HEK293 (cell line): ENCODE results near the gene DOCK1.

Experiments
- CTCF ChIA-PET: fragments of 350-600 bp; formaldehyde crosslinking; extraction: SDS; loops from one replicate; lab custom pipeline; 2021; ENCODE audit warnings: antibody characterized with exemption; lab: Yijun Ruan, JAX
- POLR2A ChIA-PET: fragments of 300-600 bp; formaldehyde crosslinking; extraction: SDS; loops from one replicate; lab custom pipeline; 2020; ENCODE audit warnings: antibody characterized with exemption, inconsistent platforms; lab: Yijun Ruan, JAX
- H3K27ac ChIP-seq: fragments of 200-500 bp; sonication (Bioruptor generic); 2 replicates; pipeline ENCODE4 v1.5.1; 2014; ENCODE audit warnings: low read depth, low read length, control low read depth, inconsistent platforms; ENCODE audit errors: extremely low read depth
- H3K36me3 ChIP-seq, 2 experiments: fragments of 200-500 bp in 1 of 2; sonication (Bioruptor generic) in 1 of 2; 1 replicate in 1 of 2; 2 replicates in 1 of 2; pipeline ENCODE4 v1.5.1; 2014 to 2017; ENCODE audit warnings: inconsistent platforms in 2 of 2, low read length in 2 of 2; ENCODE audit not compliant: control insufficient read depth in 2 of 2, insufficient read depth in 1 of 2
- H3K4me1 ChIP-seq: fragments of 200-500 bp; sonication (Bioruptor generic); 2 replicates; pipeline ENCODE4 v1.5.1; 2014; ENCODE audit warnings: mild to moderate bottlenecking, low read length, inconsistent platforms; ENCODE audit not compliant: control insufficient read depth, insufficient read depth
- H3K4me3 ChIP-seq: 2 replicates; pipeline ENCODE4 v1.5.1; 2011; ENCODE audit warnings: low read depth, mild to moderate bottlenecking, control low read depth, low read length, moderate library complexity
- H3K9me3 ChIP-seq: fragments of 200-500 bp; sonication (Bioruptor generic); 2 replicates; pipeline ENCODE4 v1.5.1; 2014; ENCODE audit warnings: low read depth, low read length, inconsistent platforms; ENCODE audit not compliant: control insufficient read depth, insufficient read depth
- EGR2 ChIP-seq: fragments of 450-650 bp; formaldehyde crosslinking; IDR thresholded peaks from 2 replicates; pipeline ENCODE4 v1.5.1; 2016; ENCODE audit warnings: low read depth, missing biosample characterization, missing genetic modification characterization
- KLF10 ChIP-seq: fragments of 450-650 bp; IDR thresholded peaks from 2 replicates; pipeline ENCODE4 v1.5.1; 2018; ENCODE audit warnings: missing biosample characterization, mild to moderate bottlenecking, missing genetic modification characterization
- YY2 ChIP-seq: fragments of 450-650 bp; formaldehyde crosslinking; IDR thresholded peaks from 2 replicates; pipeline ENCODE4 v1.5.1; 2016; ENCODE audit warnings: missing biosample characterization, missing genetic modification characterization
- ZNF121 ChIP-seq: fragments of 450-650 bp; formaldehyde crosslinking; IDR thresholded peaks from 2 replicates; pipeline ENCODE4 v1.5.1; 2016; ENCODE audit warnings: missing biosample characterization, missing genetic modification characterization
- ZNF311 ChIP-seq: fragments of 450-650 bp; formaldehyde crosslinking; IDR thresholded peaks from 2 replicates; pipeline ENCODE4 v1.5.1; 2017; ENCODE audit warnings: missing biosample characterization, missing genetic modification characterization, borderline replicate concordance
- ZNF324 ChIP-seq: fragments of 450-650 bp; formaldehyde crosslinking; IDR thresholded peaks from 2 replicates; pipeline ENCODE4 v1.5.1; 2016; ENCODE audit warnings: missing biosample characterization, missing genetic modification characterization
- ZNF394 ChIP-seq: fragments of 450-650 bp; formaldehyde crosslinking; IDR thresholded peaks from 2 replicates; pipeline ENCODE4 v1.5.1; 2016; ENCODE audit warnings: missing biosample characterization, missing genetic modification characterization, mild to moderate bottlenecking, moderate library complexity, borderline replicate concordance
- ZNF404 ChIP-seq: fragments of 450-650 bp; formaldehyde crosslinking; IDR thresholded peaks from 2 replicates; pipeline ENCODE4 v1.5.1; 2017; ENCODE audit warnings: missing biosample characterization, missing genetic modification characterization
- ZNF426 ChIP-seq: fragments of 450-650 bp; formaldehyde crosslinking; IDR thresholded peaks from 2 replicates; pipeline ENCODE4 v1.5.1; 2017; ENCODE audit warnings: missing biosample characterization, missing genetic modification characterization, mild to moderate bottlenecking, inconsistent platforms, moderate library complexity
- ZNF48 ChIP-seq: fragments of 450-650 bp; formaldehyde crosslinking; IDR thresholded peaks from 2 replicates; pipeline ENCODE4 v1.5.1; 2016; ENCODE audit warnings: missing biosample characterization, missing genetic modification characterization
- ZNF510 ChIP-seq: fragments of 450-650 bp; formaldehyde crosslinking; IDR thresholded peaks from 2 replicates; pipeline ENCODE4 v1.5.1; 2018; ENCODE audit warnings: mild to moderate bottlenecking, missing genetic modification characterization, missing biosample characterization; ENCODE audit not compliant: insufficient replicate concordance
- ZNF549 ChIP-seq: fragments of 450-650 bp; IDR thresholded peaks from 2 replicates; pipeline ENCODE4 v1.5.1; 2018; ENCODE audit warnings: missing biosample characterization, missing genetic modification characterization, mild to moderate bottlenecking, inconsistent platforms, moderate library complexity
- ZNF600 ChIP-seq: fragments of 450-650 bp; formaldehyde crosslinking; IDR thresholded peaks from 2 replicates; pipeline ENCODE4 v1.5.1; 2016; ENCODE audit warnings: missing biosample characterization, missing genetic modification characterization
- ZNF837 ChIP-seq: fragments of 450-650 bp; formaldehyde crosslinking; IDR thresholded peaks from 2 replicates; pipeline ENCODE4 v1.5.1; 2016; ENCODE audit warnings: missing biosample characterization, missing genetic modification characterization
- ZSCAN23 ChIP-seq: fragments of 450-650 bp; formaldehyde crosslinking; IDR thresholded peaks from 2 replicates; pipeline ENCODE4 v1.5.1; 2016; ENCODE audit warnings: missing biosample characterization, missing genetic modification characterization
- TF ChIP-seq, protein P1 (sequence below): fragments of 450-650 bp; formaldehyde crosslinking; IDR thresholded peaks from 2 replicates; pipeline ENCODE4 v1.5.1; 2016; ENCODE audit warnings: missing biosample characterization, missing genetic modification characterization
- TF ChIP-seq, protein P2 (sequence below): fragments of 450-650 bp; formaldehyde crosslinking; IDR thresholded peaks from 2 replicates; pipeline ENCODE4 v1.5.1; 2017; ENCODE audit warnings: missing biosample characterization, missing genetic modification characterization
- TF ChIP-seq, protein P3 (sequence below): fragments of 450-650 bp; formaldehyde crosslinking; IDR thresholded peaks from 2 replicates; pipeline ENCODE4 v1.5.1; 2016; ENCODE audit warnings: missing biosample characterization, missing genetic modification characterization
- TF ChIP-seq, protein P4 (sequence below): fragments of 450-650 bp; IDR thresholded peaks from 2 replicates; pipeline ENCODE4 v1.5.1; 2018; ENCODE audit warnings: missing biosample characterization, mild to moderate bottlenecking, missing genetic modification characterization
- TF ChIP-seq, protein P5 (sequence below): fragments of 450-650 bp; formaldehyde crosslinking; IDR thresholded peaks from 2 replicates; pipeline ENCODE4 v1.5.1; 2017; ENCODE audit warnings: missing biosample characterization, missing genetic modification characterization

The DOCK1 gene

DNA sequence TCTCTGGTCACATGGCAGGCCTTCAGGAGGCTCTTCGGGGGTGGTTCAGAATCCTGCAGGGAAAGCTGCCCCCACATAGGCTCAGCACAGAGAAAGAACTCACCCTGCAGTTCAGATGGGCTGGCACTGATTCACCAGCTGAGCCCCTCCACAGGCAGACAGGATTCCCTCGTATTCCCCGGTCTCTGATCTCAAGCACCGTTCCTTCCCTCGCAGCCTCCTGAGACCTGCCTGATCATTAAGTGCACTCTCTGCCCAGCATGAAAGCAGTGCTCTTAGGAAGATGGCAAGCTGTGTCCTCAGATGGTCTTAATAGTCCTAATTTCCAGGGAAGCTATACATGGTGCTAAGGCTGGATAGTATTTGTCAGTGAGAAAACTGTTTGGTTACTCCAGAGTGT, 565.7 kb downstream of the DOCK1 start:
- ChIA-PET POLR2A (interaction anchor here (0.6 kb wide), 1 partner anchor 37 kb away, joined by 4 read pairs; no protein-coding TSS in a partner anchor), CTCF (interaction anchor here (0.9 kb wide), 1 partner anchor 617 kb away, joined by 3 read pairs; no protein-coding TSS in a partner anchor)
- no peaks in the 10 kb centered on the region for H3K4me1 ChIP-seq
- no peaks in the 10 kb centered on the region for H3K9me3 ChIP-seq
- no peak overlapping the region for H3K27ac ChIP-seq
- TF ChIP-seq, protein P1, sequence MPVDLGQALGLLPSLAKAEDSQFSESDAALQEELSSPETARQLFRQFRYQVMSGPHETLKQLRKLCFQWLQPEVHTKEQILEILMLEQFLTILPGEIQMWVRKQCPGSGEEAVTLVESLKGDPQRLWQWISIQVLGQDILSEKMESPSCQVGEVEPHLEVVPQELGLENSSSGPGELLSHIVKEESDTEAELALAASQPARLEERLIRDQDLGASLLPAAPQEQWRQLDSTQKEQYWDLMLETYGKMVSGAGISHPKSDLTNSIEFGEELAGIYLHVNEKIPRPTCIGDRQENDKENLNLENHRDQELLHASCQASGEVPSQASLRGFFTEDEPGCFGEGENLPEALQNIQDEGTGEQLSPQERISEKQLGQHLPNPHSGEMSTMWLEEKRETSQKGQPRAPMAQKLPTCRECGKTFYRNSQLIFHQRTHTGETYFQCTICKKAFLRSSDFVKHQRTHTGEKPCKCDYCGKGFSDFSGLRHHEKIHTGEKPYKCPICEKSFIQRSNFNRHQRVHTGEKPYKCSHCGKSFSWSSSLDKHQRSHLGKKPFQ: no peak
- no peak for TF ChIP-seq ZNF324
- TF ChIP-seq ZNF311 (tag by site-specific recombination): no peak
- no peak for TF ChIP-seq ZNF510 (tag by site-specific recombination)
- no peak for TF ChIP-seq ZSCAN23 (tag by site-specific recombination)
- no peak for TF ChIP-seq ZNF121 (tag by site-specific recombination)
- TF ChIP-seq KLF10 (tag by site-specific recombination): no peak
- TF ChIP-seq, protein P2, sequence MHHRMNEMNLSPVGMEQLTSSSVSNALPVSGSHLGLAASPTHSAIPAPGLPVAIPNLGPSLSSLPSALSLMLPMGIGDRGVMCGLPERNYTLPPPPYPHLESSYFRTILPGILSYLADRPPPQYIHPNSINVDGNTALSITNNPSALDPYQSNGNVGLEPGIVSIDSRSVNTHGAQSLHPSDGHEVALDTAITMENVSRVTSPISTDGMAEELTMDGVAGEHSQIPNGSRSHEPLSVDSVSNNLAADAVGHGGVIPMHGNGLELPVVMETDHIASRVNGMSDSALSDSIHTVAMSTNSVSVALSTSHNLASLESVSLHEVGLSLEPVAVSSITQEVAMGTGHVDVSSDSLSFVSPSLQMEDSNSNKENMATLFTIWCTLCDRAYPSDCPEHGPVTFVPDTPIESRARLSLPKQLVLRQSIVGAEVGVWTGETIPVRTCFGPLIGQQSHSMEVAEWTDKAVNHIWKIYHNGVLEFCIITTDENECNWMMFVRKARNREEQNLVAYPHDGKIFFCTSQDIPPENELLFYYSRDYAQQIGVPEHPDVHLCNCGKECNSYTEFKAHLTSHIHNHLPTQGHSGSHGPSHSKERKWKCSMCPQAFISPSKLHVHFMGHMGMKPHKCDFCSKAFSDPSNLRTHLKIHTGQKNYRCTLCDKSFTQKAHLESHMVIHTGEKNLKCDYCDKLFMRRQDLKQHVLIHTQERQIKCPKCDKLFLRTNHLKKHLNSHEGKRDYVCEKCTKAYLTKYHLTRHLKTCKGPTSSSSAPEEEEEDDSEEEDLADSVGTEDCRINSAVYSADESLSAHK (tag by site-specific recombination): no peak
- no peak for TF ChIP-seq ZNF404 (tag by site-specific recombination)
- TF ChIP-seq YY2: no peak
- TF ChIP-seq, protein P3, sequence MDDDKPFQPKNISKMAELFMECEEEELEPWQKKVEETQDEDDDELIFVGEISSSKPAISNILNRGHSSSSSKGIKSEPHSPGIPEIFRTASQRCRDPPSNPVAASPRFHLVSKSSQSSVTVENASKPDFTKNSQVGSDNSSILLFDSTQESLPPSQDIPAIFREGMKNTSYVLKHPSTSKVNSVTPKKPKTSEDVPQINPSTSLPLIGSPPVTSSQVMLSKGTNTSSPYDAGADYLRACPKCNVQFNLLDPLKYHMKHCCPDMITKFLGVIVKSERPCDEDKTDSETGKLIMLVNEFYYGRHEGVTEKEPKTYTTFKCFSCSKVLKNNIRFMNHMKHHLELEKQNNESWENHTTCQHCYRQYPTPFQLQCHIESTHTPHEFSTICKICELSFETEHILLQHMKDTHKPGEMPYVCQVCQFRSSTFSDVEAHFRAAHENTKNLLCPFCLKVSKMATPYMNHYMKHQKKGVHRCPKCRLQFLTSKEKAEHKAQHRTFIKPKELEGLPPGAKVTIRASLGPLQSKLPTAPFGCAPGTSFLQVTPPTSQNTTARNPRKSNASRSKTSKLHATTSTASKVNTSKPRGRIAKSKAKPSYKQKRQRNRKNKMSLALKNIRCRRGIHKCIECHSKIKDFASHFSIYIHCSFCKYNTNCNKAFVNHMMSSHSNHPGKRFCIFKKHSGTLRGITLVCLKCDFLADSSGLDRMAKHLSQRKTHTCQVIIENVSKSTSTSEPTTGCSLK: no peak
- TF ChIP-seq, protein P4, sequence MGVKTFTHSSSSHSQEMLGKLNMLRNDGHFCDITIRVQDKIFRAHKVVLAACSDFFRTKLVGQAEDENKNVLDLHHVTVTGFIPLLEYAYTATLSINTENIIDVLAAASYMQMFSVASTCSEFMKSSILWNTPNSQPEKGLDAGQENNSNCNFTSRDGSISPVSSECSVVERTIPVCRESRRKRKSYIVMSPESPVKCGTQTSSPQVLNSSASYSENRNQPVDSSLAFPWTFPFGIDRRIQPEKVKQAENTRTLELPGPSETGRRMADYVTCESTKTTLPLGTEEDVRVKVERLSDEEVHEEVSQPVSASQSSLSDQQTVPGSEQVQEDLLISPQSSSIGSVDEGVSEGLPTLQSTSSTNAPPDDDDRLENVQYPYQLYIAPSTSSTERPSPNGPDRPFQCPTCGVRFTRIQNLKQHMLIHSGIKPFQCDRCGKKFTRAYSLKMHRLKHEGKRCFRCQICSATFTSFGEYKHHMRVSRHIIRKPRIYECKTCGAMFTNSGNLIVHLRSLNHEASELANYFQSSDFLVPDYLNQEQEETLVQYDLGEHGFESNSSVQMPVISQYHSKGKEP: no peak
- no peak for TF ChIP-seq ZNF394
- H3K36me3 ChIP-seq: no peaks in the 10 kb centered on the region
- H3K4me3 ChIP-seq: no peak overlapping the region

DNA sequence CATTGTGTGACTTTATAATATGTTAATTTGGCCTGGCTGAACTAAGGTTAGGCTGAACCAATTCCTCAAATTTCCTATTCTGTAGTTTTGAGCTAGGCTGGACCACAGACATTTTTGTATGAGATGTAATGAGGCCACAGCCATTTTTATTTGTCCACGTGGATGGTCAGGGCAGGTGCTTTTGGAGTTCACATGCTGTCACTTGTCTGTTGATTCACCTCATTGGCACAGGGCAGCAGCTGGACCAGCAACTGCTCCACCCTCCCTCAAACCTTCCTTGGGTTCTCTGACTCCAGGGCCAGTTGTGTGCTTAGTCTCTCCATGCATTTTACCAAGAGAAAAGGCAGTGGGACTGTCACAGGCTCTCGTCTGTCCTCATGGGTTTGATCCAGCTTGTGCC, 567.7 kb downstream of the DOCK1 start:
- Histone ChIP-seq H3K9me3 (no peaks in the 10 kb centered on the region), H3K36me3 (no peaks in the 10 kb centered on the region)
- CTCF ChIA-PET: no interaction called here
- no peak for TF ChIP-seq ZNF48 (tag by site-specific recombination)
- no peak for TF ChIP-seq ZNF837 (tag by site-specific recombination)
- no peak for TF ChIP-seq ZNF426
- TF ChIP-seq EGR2: no peak
- no peak for TF ChIP-seq ZNF600 (tag by site-specific recombination)
- no peak for TF ChIP-seq ZNF549 (tag by site-specific recombination)
- TF ChIP-seq, protein P5, sequence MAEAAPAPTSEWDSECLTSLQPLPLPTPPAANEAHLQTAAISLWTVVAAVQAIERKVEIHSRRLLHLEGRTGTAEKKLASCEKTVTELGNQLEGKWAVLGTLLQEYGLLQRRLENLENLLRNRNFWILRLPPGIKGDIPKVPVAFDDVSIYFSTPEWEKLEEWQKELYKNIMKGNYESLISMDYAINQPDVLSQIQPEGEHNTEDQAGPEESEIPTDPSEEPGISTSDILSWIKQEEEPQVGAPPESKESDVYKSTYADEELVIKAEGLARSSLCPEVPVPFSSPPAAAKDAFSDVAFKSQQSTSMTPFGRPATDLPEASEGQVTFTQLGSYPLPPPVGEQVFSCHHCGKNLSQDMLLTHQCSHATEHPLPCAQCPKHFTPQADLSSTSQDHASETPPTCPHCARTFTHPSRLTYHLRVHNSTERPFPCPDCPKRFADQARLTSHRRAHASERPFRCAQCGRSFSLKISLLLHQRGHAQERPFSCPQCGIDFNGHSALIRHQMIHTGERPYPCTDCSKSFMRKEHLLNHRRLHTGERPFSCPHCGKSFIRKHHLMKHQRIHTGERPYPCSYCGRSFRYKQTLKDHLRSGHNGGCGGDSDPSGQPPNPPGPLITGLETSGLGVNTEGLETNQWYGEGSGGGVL (tag by site-specific recombination): no peak
- TF ChIP-seq, all 188 proteins: peak for 0
- POLR2A ChIA-PET: no interaction called here
- Histone ChIP-seq H3K4me1 (no peaks in the 10 kb centered on the region), H3K4me3 (no peak overlapping the region), H3K27ac (no peak overlapping the region)
